ENCODE measurements around the gene GPR146. TPM values are rescaled to one million over a fixed set of nuclear protein-coding genes. Genes with fewer than 3 reads are reported as not detected.

GPR146 gene
- polyA plus RNA-seq, 3 donors: 0.48 to 0.92 (median 0.48) TPM

- TF ChIP-seq CTCF (IDR thresholded peaks at IDR 0.05): no peak
- Mint-ChIP-seq H3K9me3 (no peaks in the 10 kb centered on the region), H3K36me3 (no peaks in the 10 kb centered on the region), H3K27me3 (ENCODE audit: low read depth in 3 of 3) (peaks cover 0 to 4% (median 4%) of the 10 kb centered on the region in 3 donors), H3K4me1 (peaks cover 2% of the 10 kb centered on the region), H3K27ac (no peak overlapping the region), H3K4me3 (no peak overlapping the region)
- H3K27ac ChIP-seq (ENCODE audit: low read depth in 1 of 2, low read length in 2 of 2): no peak overlapping the region
- H2AFZ ChIP-seq (ENCODE audit: insufficient read depth, low read depth, low read length, poor library complexity, severe bottlenecking): no peak overlapping the region
- no peak overlapping the region for H3K9ac ChIP-seq (ENCODE audit: insufficient read depth, low read length, poor library complexity, severe bottlenecking)
- peaks cover 4 to 5% of the 10 kb centered on the region in 2 donors for H3K4me1 ChIP-seq (ENCODE audit: control insufficient read depth in 1 of 2, insufficient read depth in 2 of 2, low read length in 2 of 2)
- H3K4me2 ChIP-seq (replicated peaks; ENCODE audit: extremely low read depth, low read length, poor library complexity, severe bottlenecking): no peak overlapping the region
- no peaks in the 10 kb centered on the region for H4K20me1 ChIP-seq (ENCODE audit: insufficient read depth, low read length)
- no peak overlapping the region for H3K4me3 ChIP-seq (replicated peaks in 1 of 3; ENCODE audit: low read depth in 2 of 3, low read length in 3 of 3)
- WGBS (ENCODE audit: insufficient coverage): 62% methylated on average over 26 of the region's 30 CpGs
- H3K9me3 ChIP-seq (replicated peaks in 1 of 2; ENCODE audit: control insufficient read depth in 1 of 2, insufficient read depth in 1 of 2, low read length in 2 of 2): no peaks in the 10 kb centered on the region
- H3K36me3 ChIP-seq (replicated peaks in 1 of 2; ENCODE audit: control insufficient read depth in 1 of 2, insufficient read depth in 2 of 2, low read length in 2 of 2): no peaks in the 10 kb centered on the region
- DNase-seq: no peak
- no peaks in the 10 kb centered on the region for H3K27me3 ChIP-seq (ENCODE audit: control insufficient read depth in 2 of 2, insufficient read depth in 2 of 2, low read length in 2 of 2)
- no peaks in the 10 kb centered on the region for H3K79me2 ChIP-seq (ENCODE audit: insufficient read depth, low read length)
- intact Hi-C loops (cut with micrococcal nuclease): no loop called here
Observed at GRCh38 chr7:1108264-1108920, 64.0 kb downstream of the GPR146 start.

Small RNA genes lying within 50 kb of the gene (small RNA-seq; reads per million reads assigned to genes)
- 55.0 reads per million, percentile 94 among the genes with 10 or more reads in this experiment for gene MIR339 (ENCODE audit: insufficient read length, low read depth)

Other genes starting within 250 kb of the GPR146 start
- gene SUN1, start 212.1 kb upstream of the GPR146 start, polyA plus RNA-seq: 100 to 1,000 TPM in 1 of 3 donors, 10 to 100 TPM in 2; 44.2 to 154 (median 51.5) TPM
- 10 to 100 TPM; 20.1 to 36.8 (median 25.5) TPM for gene GET4, start 168.0 kb upstream of the GPR146 start, polyA plus RNA-seq
- 100 to 1,000 TPM in 1 of 3 donors, 10 to 100 TPM in 2; 49.1 to 117 (median 72.2) TPM for gene ADAP1, start 89.9 kb upstream of the GPR146 start, polyA plus RNA-seq
- gene COX19, start 69.0 kb upstream of the GPR146 start, polyA plus RNA-seq: 10 to 100 TPM in 1 of 3 donors, 1 to 10 TPM in 2; 7.4 to 15.0 (median 7.6) TPM
- gene CYP2W1, start 61.4 kb upstream of the GPR146 start, polyA plus RNA-seq: not detected
- 1 to 10 TPM in 2 of 3 donors, under 1 TPM in 1; 0.35 to 10.0 (median 4.1) TPM for gene GPER1, start 43.6 kb downstream of the GPR146 start, polyA plus RNA-seq
- gene ZFAND2A, start 115.7 kb downstream of the GPR146 start, polyA plus RNA-seq: 100 to 1,000 TPM in 1 of 3 donors, 10 to 100 TPM in 2; 30.6 to 126 (median 35.1) TPM
- not detected for gene UNCX, start 188.3 kb downstream of the GPR146 start, polyA plus RNA-seq

Measured in CD14-positive monocyte (primary cell).